Tibial artery (tissue), 4 donors: Measurements from ENCODE around the gene IL1B.

Experiments
- DNase-seq, 2 donors: peaks; one replicate each; pipeline ENCODE4 v3.0.0-alpha.2; 2019
- H3K27ac ChIP-seq, 2 donors: fragments of 200-600 bp; sonication (generic) in 1 of 2; 1 replicate in 1 of 2; 2 replicates in 1 of 2; pipeline ENCODE4 v1.5.1; 2018 to 2019; ENCODE audit warnings: mild to moderate bottlenecking in 1 of 2
- H3K27me3 ChIP-seq, 2 donors: fragments of 200-600 bp; sonication (generic) in 1 of 2; one replicate each; pipeline versions ENCODE4 v1.5.1 to v1.6.0; 2016 to 2019
- H3K36me3 ChIP-seq, 3 donors: fragments of 200-600 bp; sonication (generic) in 2 of 3; one replicate each; pipeline ENCODE4 v1.5.1; 2016 to 2019; ENCODE audit warnings: mild to moderate bottlenecking in 2 of 3
- H3K4me1 ChIP-seq, 4 donors: fragments of 200-600 bp; sonication (generic) in 2 of 4; 1 replicate in 3 of 4; 2 replicates in 1 of 4; pipeline ENCODE4 v1.5.1; 2016 to 2019
- H3K4me3 ChIP-seq, 2 donors: fragments of 200-600 bp; sonication (generic) in 1 of 2; 1 replicate in 1 of 2; 2 replicates in 1 of 2; pipeline ENCODE4 v1.5.1; 2018 to 2019; ENCODE audit warnings: mild to moderate bottlenecking in 2 of 2
- H3K9me3 ChIP-seq, 3 donors: fragments of 200-600 bp; sonication (generic) in 1 of 3; one replicate each; pipeline ENCODE4 v1.5.1; 2016 to 2019
- intact Hi-C: fragments of 100-400 bp; cut with DNase I; formaldehyde crosslinking; loops from one replicate; pipeline ENCODE4 v1.15.0; 2023; ENCODE audit warnings: low total_unique reads
- TF ChIP-seq, protein P1 (sequence below), 2 experiments: fragments of 200-600 bp in 1 of 2; fragments of 450-650 bp in 1 of 2; IDR thresholded peaks; one replicate each; pipeline ENCODE4 v1.5.1; 2017 to 2019; ENCODE audit warnings: antibody characterized with exemption in 2 of 2, mild to moderate bottlenecking in 1 of 2, moderate library complexity in 1 of 2

IL1B gene

DNA sequence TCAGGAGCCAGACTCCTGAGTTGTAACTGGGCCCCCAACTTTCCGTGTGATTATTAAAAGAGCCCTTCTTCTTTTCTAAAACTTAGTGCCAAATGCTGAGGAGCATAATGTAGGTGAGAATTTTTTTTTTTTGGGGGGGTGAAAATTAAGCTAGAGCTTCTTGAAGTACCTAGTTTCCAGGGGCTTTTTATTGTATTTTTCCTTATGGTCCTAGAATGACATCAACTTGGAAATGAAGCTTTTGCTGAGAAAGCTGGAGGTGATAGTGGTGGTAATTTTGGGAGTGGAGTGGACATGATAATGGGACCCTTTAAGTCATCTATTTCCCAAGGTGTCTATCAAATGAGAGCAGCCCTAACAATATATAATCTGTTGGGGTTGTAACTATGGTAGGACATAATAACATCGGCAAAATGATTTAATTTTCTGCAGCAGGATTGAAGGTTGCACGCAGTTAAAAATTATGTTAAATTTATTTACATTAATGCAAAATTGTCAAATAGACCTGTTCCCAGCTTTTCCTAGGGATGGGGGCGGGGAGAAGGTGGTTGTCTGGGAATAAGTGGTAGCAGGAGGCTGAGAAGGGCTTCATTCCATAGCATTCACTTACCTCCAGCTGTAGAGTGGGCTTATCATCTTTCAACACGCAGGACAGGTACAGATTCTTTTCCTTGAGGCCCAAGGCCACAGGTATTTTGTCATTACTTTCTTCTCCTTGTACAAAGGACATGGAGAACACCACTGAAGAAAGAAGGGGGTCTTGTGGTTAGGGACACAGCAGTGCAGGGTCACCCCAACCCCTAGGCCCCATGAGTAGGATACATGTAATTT is 5.7 kb downstream of the IL1B start:
- Histone ChIP-seq H3K27me3 (no peaks in the 10 kb centered on the region), H3K9me3 (no peaks in the 10 kb centered on the region), H3K4me1 (no peaks in the 10 kb centered on the region), H3K4me3 (no peak overlapping the region), H3K36me3 (no peaks in the 10 kb centered on the region), H3K27ac (no peak overlapping the region)
- TF ChIP-seq, protein P1, sequence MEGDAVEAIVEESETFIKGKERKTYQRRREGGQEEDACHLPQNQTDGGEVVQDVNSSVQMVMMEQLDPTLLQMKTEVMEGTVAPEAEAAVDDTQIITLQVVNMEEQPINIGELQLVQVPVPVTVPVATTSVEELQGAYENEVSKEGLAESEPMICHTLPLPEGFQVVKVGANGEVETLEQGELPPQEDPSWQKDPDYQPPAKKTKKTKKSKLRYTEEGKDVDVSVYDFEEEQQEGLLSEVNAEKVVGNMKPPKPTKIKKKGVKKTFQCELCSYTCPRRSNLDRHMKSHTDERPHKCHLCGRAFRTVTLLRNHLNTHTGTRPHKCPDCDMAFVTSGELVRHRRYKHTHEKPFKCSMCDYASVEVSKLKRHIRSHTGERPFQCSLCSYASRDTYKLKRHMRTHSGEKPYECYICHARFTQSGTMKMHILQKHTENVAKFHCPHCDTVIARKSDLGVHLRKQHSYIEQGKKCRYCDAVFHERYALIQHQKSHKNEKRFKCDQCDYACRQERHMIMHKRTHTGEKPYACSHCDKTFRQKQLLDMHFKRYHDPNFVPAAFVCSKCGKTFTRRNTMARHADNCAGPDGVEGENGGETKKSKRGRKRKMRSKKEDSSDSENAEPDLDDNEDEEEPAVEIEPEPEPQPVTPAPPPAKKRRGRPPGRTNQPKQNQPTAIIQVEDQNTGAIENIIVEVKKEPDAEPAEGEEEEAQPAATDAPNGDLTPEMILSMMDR (IDR thresholded peaks at IDR 0.05): no peak
- intact Hi-C loops: no loop called here
- no peak for DNase-seq

DNA sequence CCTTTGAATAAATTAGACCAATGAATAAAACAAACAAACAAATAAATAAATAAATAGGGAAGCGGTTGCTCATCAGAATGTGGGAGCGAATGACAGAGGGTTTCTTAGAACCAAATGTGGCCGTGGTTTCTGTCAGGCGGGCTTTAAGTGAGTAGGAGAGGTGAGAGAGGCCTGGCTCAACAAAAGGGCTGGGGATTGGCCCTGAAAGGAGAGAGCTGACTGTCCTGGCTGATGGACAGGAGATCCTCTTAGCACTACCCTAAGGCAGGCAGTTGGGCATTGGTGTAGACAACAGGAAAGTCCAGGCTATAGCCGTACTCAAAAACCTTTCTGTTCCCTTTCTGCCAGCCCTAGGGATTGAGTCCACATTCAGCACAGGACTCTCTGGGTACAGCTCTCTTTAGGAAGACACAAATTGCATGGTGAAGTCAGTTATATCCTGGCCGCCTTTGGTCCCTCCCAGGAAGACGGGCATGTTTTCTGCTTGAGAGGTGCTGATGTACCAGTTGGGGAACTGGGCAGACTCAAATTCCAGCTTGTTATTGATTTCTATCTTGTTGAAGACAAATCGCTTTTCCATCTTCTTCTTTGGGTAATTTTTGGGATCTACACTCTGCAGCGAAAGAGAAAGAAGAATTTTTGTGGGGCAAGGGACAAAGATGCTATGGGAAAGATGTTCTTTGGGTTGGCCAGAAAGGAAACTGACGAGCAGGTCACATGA is 6.5 kb downstream of the IL1B start:
- Histone ChIP-seq H3K27me3 (no peaks in the 10 kb centered on the region), H3K9me3 (no peaks in the 10 kb centered on the region), H3K27ac (no peak overlapping the region), H3K4me1 (no peaks in the 10 kb centered on the region), H3K36me3 (no peaks in the 10 kb centered on the region), H3K4me3 (no peak overlapping the region)
- no peak for DNase-seq
- TF ChIP-seq, protein P1 (IDR thresholded peaks at IDR 0.05): no peak
- intact Hi-C loops: no loop called here

DNA sequence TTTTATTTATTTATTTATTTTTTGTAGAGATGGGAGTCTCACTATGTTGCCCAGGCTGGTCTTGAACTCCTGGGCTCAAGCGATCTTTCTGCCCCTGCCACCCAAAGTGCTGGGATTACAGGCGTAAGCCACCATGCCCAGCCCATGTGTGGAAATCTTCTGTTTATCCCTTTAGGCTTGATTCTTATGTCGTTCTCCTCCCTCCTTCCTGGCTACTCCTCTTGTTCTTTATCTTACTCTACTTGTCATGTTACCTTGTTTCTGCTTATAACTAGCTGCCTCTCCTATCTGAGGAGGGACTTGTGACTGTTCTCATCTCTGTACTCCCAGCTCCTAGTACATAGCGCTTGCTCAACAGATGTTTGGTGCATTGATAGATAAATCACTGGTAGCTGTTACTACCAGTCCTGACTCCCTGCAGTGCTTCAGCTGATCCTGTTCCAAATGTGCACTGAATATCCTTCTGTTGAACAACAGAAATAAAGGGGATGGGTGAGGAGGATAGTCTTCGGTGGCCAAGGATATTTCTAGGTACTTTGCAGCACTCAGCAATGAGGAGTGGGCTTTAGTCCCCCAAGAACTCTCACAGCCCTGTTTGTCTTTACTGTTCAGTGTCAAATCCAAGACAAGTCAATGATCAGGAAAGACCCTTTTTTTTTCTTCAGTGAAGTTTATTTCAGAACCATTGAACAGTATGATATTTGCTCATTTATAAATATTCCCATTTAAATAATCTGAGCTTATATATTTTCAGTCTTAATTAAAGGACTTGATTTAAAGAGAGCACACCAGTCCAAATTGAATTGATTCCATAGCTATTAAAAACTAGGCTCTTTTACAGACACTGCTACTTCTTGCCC is 7.2 kb downstream of the IL1B start:
- H3K36me3 ChIP-seq: no peaks in the 10 kb centered on the region
- no peak overlapping the region for H3K4me3 ChIP-seq
- no peaks in the 10 kb centered on the region for H3K4me1 ChIP-seq
- DNase-seq: no peak
- H3K27ac ChIP-seq: no peak overlapping the region
- H3K27me3 ChIP-seq: no peaks in the 10 kb centered on the region
- intact Hi-C loops: no loop called here
- H3K9me3 ChIP-seq: no peaks in the 10 kb centered on the region
- TF ChIP-seq, protein P1 (IDR thresholded peaks at IDR 0.05): no peak

DNA sequence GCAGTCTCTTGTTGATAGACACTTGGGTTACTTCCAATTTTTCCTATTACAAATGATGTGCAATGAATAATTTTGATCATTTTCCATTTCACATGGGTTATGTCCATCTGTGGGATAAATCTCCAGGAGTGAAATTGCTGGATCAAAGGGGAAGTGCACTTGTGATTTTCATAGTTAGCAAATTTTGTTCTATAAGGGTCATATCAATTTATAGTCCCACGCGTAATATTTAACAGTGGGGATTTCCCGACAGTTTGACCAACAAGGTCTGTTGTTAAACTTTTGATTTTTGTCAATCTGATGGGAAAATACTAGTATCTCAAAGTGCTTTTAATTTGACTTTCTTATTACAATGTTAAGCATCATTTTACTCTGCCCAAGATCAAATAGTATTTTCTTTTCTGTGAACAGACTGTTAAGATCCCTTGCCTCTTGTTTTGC is 8.3 kb downstream of the IL1B start:
- Histone ChIP-seq H3K4me1 (no peaks in the 10 kb centered on the region), H3K36me3 (no peaks in the 10 kb centered on the region), H3K27me3 (no peaks in the 10 kb centered on the region), H3K27ac (no peak overlapping the region), H3K9me3 (no peaks in the 10 kb centered on the region), H3K4me3 (no peak overlapping the region)
- no peak for DNase-seq
- intact Hi-C loops: no loop called here
- TF ChIP-seq, protein P1 (IDR thresholded peaks at IDR 0.05): no peak

DNA sequence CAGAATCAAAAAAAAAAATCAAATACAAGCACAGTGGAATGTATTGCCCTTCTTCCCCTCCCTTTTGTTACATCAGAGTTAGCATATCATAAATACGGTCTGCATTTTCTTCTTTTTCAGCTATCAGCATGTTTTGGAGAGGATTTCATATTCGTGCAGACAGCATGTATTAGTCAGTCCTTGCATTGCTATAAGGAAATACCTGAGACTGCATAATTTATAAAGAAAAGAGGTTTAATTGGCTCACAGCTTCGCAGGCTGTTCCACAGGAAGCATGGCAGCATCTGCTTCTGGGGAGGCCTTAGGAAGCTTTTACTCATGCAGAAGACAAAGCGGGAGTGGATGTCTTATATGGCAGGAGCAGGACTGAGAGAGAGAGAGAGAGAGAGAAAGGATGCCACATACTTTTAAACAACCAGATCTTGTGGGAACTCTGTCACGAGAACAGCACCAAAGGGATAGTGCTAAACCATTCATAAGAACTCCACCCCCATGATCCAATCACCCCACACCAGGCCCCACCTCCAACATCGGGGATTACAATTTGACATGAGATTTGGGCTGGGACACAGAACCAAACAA is 8.9 kb downstream of the IL1B start:
- DNase-seq: no peak
- H3K4me1 ChIP-seq: no peaks in the 10 kb centered on the region
- H3K27me3 ChIP-seq: no peaks in the 10 kb centered on the region
- H3K4me3 ChIP-seq: no peak overlapping the region
- TF ChIP-seq, protein P1 (IDR thresholded peaks at IDR 0.05): no peak
- no peaks in the 10 kb centered on the region for H3K9me3 ChIP-seq
- no peak overlapping the region for H3K27ac ChIP-seq
- no peaks in the 10 kb centered on the region for H3K36me3 ChIP-seq
- intact Hi-C loops: no loop called here
